Measurements from ENCODE around the gene LRRC7. TPM values are rescaled to one million over a fixed set of nuclear protein-coding genes. Genes with fewer than 3 reads are reported as not detected.

The LRRC7 gene
- polyA plus RNA-seq, 1 of the 3 experiments (the other 2 are of a cell fraction) = 0.02 TPM

- Histone ChIP-seq H3K4me3 (ENCODE audit: low read depth in 2 of 2, low read length in 1 of 2) (no peak overlapping the region), H3F3A (replicated peaks; ENCODE audit: insufficient read depth) (no peaks in the 10 kb centered on the region), H3K9me3 (no peaks in the 10 kb centered on the region), H3K79me2 (ENCODE audit: insufficient read depth) (no peaks in the 10 kb centered on the region), H3K4me2 (no peak overlapping the region), H3K27ac (ENCODE audit: low read depth in 2 of 2, low read length in 1 of 2) (no peak overlapping the region), H3K9ac (no peak overlapping the region), H3K4me1 (ENCODE audit: control insufficient read depth in 1 of 2, insufficient read depth in 2 of 2, low read depth in 1 of 2, low read length in 1 of 2) (no peaks in the 10 kb centered on the region), H4K20me1 (ENCODE audit: insufficient read depth) (no peaks in the 10 kb centered on the region), H2AFZ (ENCODE audit: low read depth) (no peak overlapping the region), H3K36me3 (replicated peaks in 1 of 2; ENCODE audit: control insufficient read depth in 1 of 2, insufficient read depth in 2 of 2, low read length in 1 of 2) (no peaks in the 10 kb centered on the region), H3K9me2 (no peaks in the 10 kb centered on the region), H3K27me3 (ENCODE audit: insufficient read depth) (no peaks in the 10 kb centered on the region)
- 38% methylated on average over 5 of the region's 5 CpGs for WGBS (ENCODE audit: low lambda C conversion rate)
- ChIA-PET CTCF (no interaction called here), POLR2A (no interaction called here)
- DNase-seq = no peak
- TF ChIP-seq TEAD4 (IDR thresholded peaks at IDR 0.05; ENCODE audit: borderline replicate concordance, insufficient read depth) = no peak
- TF ChIP-seq USF2 (IDR thresholded peaks at IDR 0.05; ENCODE audit: borderline replicate concordance, low read depth, low read length) = no peak
- no peak for TF ChIP-seq USF1 (IDR thresholded peaks at IDR 0.05; ENCODE audit: borderline replicate concordance, low read depth)
- no peak for TF ChIP-seq SIN3A (IDR thresholded peaks at IDR 0.05; ENCODE audit: borderline replicate concordance, low read depth, low read length)
- TF ChIP-seq SMC3 (IDR thresholded peaks at IDR 0.05; ENCODE audit: low read depth, low read length) = no peak
- TF ChIP-seq MEF2A (IDR thresholded peaks at IDR 0.05; ENCODE audit: borderline replicate concordance, low read depth) = no peak
Observed at GRCh38 chr1:69587391-69587790, 19.7 kb downstream of the LRRC7 start.

- no peak overlapping the region for H3K4me2 ChIP-seq
- no peak overlapping the region for H3K4me3 ChIP-seq (ENCODE audit: low read depth in 2 of 2, low read length in 1 of 2)
- no peaks in the 10 kb centered on the region for H3F3A ChIP-seq (replicated peaks; ENCODE audit: insufficient read depth)
- H3K79me2 ChIP-seq (ENCODE audit: insufficient read depth) = no peaks in the 10 kb centered on the region
- no peaks in the 10 kb centered on the region for H3K9me2 ChIP-seq
- no peak for DNase-seq
- H3K4me1 ChIP-seq (ENCODE audit: control insufficient read depth in 1 of 2, insufficient read depth in 2 of 2, low read depth in 1 of 2, low read length in 1 of 2) = no peaks in the 10 kb centered on the region
- no peaks in the 10 kb centered on the region for H3K27me3 ChIP-seq (ENCODE audit: insufficient read depth)
- H3K9me3 ChIP-seq = no peaks in the 10 kb centered on the region
- ChIA-PET POLR2A (interaction anchor here (0.8 kb wide), 1 partner anchor 21 kb away, joined by 4 read pairs; no protein-coding TSS in a partner anchor), CTCF (interaction anchor here (1.2 kb wide), 1 partner anchor 9 kb away, joined by 3 read pairs; no protein-coding TSS in a partner anchor)
- H3K36me3 ChIP-seq (replicated peaks in 1 of 2; ENCODE audit: control insufficient read depth in 1 of 2, insufficient read depth in 2 of 2, low read length in 1 of 2) = no peaks in the 10 kb centered on the region
- TF ChIP-seq SMC3 (IDR thresholded peaks at IDR 0.05; ENCODE audit: low read depth, low read length) = no peak
- no peak for TF ChIP-seq YY1 (IDR thresholded peaks at IDR 0.05; ENCODE audit: low read depth)
- no peak for TF ChIP-seq ZBTB33 (IDR thresholded peaks at IDR 0.05; ENCODE audit: borderline replicate concordance, low read depth)
- no peak for TF ChIP-seq POLR2AphosphoS5 (IDR thresholded peaks at IDR 0.05; ENCODE audit: low read depth, low read length)
- TF ChIP-seq EP300 (IDR thresholded peaks at IDR 0.05; ENCODE audit: borderline replicate concordance in 1 of 2, low read depth in 1 of 2, low read length in 1 of 2) = no peak
- no peak for TF ChIP-seq PBX3 (IDR thresholded peaks at IDR 0.05)
- no peak for TF ChIP-seq CTCF (IDR thresholded peaks at IDR 0.05)
- TF ChIP-seq IRF3 (IDR thresholded peaks at IDR 0.05; ENCODE audit: low read depth, low read length) = no peak
- no peak for TF ChIP-seq GATA2 (CRISPR knock-in tag; IDR thresholded peaks at IDR 0.05)
- TF ChIP-seq FOXJ3 (CRISPR knock-in tag; IDR thresholded peaks at IDR 0.05) = no peak
- no peak overlapping the region for H2AFZ ChIP-seq (ENCODE audit: low read depth)
- no peak overlapping the region for H3K27ac ChIP-seq (ENCODE audit: low read depth in 2 of 2, low read length in 1 of 2)
- no peaks in the 10 kb centered on the region for H4K20me1 ChIP-seq (ENCODE audit: insufficient read depth)
- no peak overlapping the region for H3K9ac ChIP-seq
- 45% methylated on average over 1 of the region's 1 CpG for WGBS (ENCODE audit: low lambda C conversion rate)
Observed at GRCh38 chr1:69589799-69590198, 22.1 kb downstream of the LRRC7 start.

Data from SK-N-SH (cell line).